ENCODE measurements around the gene DNAI4. TPM values are rescaled to one million over a fixed set of nuclear protein-coding genes. Genes with fewer than 3 reads are reported as not detected.
A peak's percentile ranks its signal among the peaks of the same experiment; 100 is the strongest.

Gene DNAI4
- total and polyA plus RNA-seq, 9 of the 15 experiments (the other 6 are each of a cell fraction or from before 2014, with no cell fraction given) = 0.57 to 4.8 (median 2.6) TPM; not detected in 1

DNA sequence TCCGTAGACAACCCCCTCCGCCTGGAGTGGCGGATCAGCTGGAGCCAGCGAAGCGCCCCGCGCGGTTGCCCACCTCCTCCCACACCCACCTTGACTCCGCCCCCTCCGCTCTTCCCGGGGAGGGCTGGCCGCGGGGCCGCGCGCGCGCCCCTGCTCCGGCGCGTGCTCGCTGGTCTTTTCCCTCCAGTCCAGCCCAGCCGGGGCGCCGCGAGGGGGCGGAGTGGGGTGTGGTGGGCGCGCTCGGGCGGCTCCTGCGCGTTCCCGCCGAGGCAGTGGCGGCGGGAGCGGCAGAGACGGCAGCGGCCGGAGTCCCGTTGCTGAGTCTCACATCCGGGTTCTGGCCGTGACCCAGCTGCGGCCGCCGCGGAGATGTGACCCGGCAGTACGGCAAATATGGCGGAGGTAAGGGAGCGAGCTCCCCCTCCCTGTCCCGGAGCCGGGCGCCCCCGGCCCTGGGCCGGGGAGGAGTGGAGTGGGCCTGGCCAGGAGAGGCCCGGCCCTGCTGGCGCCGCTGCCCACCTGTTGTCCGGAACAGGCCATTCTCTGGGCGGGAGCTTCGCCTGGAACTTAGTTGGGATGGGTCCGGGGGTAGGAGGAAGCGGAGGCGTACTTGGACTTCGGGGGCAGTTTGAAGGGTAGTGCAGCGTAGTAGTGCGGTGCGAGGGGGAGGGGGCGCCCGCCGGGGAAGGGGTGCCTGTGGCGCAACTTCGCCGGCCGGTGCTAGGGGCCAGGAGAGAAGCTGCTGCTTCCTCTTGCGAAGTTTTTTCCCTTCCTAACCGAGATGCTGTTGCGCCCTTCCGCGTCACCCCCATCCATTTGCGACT lies 5.6 kb upstream of the DNAI4 start (continued):
- TF ChIP-seq ZFP91 (CRISPR knock-in tag; IDR thresholded peaks at IDR 0.05) = no peak
- TF ChIP-seq ZNF830 (CRISPR knock-in tag; IDR thresholded peaks at IDR 0.05) = 0 out of 2 replicates have a peak, but pooled peaks have one; percentile 67
- TF ChIP-seq ZNF24 (IDR thresholded peaks at IDR 0.05) = no peak
- no peak for TF ChIP-seq ZNF133 (CRISPR knock-in tag; IDR thresholded peaks at IDR 0.05)
- TF ChIP-seq ZNF79 (CRISPR knock-in tag; IDR thresholded peaks at IDR 0.05; ENCODE audit: low read depth) = no peak
- no peak for TF ChIP-seq ZNF143 (CRISPR knock-in tag; IDR thresholded peaks at IDR 0.05)
- TF ChIP-seq KLF13 (tag; IDR thresholded peaks at IDR 0.05; ENCODE audit: borderline replicate concordance, low read depth) = peak; percentile 89
- peak; percentile 46 for TF ChIP-seq KDM5B (IDR thresholded peaks at IDR 0.05; ENCODE audit: insufficient replicate concordance, low read depth, low read length)
- TF ChIP-seq CXXC5 (CRISPR knock-in tag; IDR thresholded peaks at IDR 0.05) = peak; percentile 96
- TF ChIP-seq, protein P1, sequence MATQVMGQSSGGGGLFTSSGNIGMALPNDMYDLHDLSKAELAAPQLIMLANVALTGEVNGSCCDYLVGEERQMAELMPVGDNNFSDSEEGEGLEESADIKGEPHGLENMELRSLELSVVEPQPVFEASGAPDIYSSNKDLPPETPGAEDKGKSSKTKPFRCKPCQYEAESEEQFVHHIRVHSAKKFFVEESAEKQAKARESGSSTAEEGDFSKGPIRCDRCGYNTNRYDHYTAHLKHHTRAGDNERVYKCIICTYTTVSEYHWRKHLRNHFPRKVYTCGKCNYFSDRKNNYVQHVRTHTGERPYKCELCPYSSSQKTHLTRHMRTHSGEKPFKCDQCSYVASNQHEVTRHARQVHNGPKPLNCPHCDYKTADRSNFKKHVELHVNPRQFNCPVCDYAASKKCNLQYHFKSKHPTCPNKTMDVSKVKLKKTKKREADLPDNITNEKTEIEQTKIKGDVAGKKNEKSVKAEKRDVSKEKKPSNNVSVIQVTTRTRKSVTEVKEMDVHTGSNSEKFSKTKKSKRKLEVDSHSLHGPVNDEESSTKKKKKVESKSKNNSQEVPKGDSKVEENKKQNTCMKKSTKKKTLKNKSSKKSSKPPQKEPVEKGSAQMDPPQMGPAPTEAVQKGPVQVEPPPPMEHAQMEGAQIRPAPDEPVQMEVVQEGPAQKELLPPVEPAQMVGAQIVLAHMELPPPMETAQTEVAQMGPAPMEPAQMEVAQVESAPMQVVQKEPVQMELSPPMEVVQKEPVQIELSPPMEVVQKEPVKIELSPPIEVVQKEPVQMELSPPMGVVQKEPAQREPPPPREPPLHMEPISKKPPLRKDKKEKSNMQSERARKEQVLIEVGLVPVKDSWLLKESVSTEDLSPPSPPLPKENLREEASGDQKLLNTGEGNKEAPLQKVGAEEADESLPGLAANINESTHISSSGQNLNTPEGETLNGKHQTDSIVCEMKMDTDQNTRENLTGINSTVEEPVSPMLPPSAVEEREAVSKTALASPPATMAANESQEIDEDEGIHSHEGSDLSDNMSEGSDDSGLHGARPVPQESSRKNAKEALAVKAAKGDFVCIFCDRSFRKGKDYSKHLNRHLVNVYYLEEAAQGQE (IDR thresholded peaks at IDR 0.05; ENCODE audit: borderline replicate concordance) = peak; percentile 40; the same call in 1 of the 2 replicates
- TF ChIP-seq, protein P1 (CRISPR knock-in tag; IDR thresholded peaks at IDR 0.05; ENCODE audit: low read depth) = peak; percentile 55
- peak; percentile 40; the same call in 1 of the 2 replicates for TF ChIP-seq CC2D1A (IDR thresholded peaks at IDR 0.05)
- TF ChIP-seq BCL6 (CRISPR knock-in tag; IDR thresholded peaks at IDR 0.05) = no peak
- TF ChIP-seq DMBX1 (CRISPR knock-in tag; IDR thresholded peaks at IDR 0.05; ENCODE audit: borderline replicate concordance) = peak; percentile 93
- peak; percentile 97 for TF ChIP-seq RBFOX2 (IDR thresholded peaks at IDR 0.05; ENCODE audit: low read depth, low read length)
- TF ChIP-seq, protein P2, sequence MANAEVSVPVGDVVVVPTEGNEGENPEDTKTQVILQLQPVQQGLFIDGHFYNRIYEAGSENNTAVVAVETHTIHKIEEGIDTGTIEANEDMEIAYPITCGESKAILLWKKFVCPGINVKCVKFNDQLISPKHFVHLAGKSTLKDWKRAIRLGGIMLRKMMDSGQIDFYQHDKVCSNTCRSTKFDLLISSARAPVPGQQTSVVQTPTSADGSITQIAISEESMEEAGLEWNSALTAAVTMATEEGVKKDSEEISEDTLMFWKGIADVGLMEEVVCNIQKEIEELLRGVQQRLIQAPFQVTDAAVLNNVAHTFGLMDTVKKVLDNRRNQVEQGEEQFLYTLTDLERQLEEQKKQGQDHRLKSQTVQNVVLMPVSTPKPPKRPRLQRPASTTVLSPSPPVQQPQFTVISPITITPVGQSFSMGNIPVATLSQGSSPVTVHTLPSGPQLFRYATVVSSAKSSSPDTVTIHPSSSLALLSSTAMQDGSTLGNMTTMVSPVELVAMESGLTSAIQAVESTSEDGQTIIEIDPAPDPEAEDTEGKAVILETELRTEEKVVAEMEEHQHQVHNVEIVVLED (CRISPR knock-in tag; IDR thresholded peaks at IDR 0.05) = peak; percentile 69
- TF ChIP-seq HDAC1 (IDR thresholded peaks at IDR 0.05) = peak in 1 of 2 experiments; percentile 82; a peak in 2 of 4 replicates
